Activated T-cell treated with anti-CD3 and anti-CD28 coated beads, Interleukin-2, amount 50 U/mL, for 72 hours (primary cell): ENCODE measurements around the gene RCN1. TPM values are rescaled to one million over a fixed set of nuclear protein-coding genes. Genes with fewer than 3 reads are reported as not detected.

Experiments
- ATAC-seq, 2 donors: fragments of 150-1000 bp; cut with Tn5 transposase; replicated peaks in 1 of 2; 2 replicates each; pipeline ENCODE4 v1.10.0; 2021; ENCODE audit warnings: moderate library complexity in 2 of 2, mild to moderate bottlenecking in 1 of 2
- DNase-seq, 2 donors: peaks; one replicate each; pipeline ENCODE4 v3.0.0; 2021 to 2022; ENCODE audit warnings: mixed read lengths in 1 of 2
- H3K27ac Mint-ChIP-seq: one replicate; pipeline ENCODE4 v1.8.0; 2022; ENCODE audit warnings: mild to moderate bottlenecking, moderate library complexity, mixed read lengths
- H3K27me3 Mint-ChIP-seq: one replicate; pipeline ENCODE4 v1.8.0; 2022; ENCODE audit warnings: low read depth, mixed read lengths
- H3K36me3 Mint-ChIP-seq, 2 donors: one replicate each; pipeline ENCODE4 v1.8.0; 2022; ENCODE audit warnings: mixed read lengths in 2 of 2, mild to moderate bottlenecking in 1 of 2; ENCODE audit not compliant: insufficient read depth in 2 of 2
- H3K4me1 Mint-ChIP-seq: one replicate; pipeline ENCODE4 v1.8.0; 2022; ENCODE audit warnings: low read depth, mixed read lengths
- H3K4me3 Mint-ChIP-seq, 2 donors: one replicate each; pipeline ENCODE4 v1.8.0; 2022; ENCODE audit warnings: mild to moderate bottlenecking in 2 of 2, mixed read lengths in 2 of 2, moderate library complexity in 2 of 2
- H3K9me3 Mint-ChIP-seq, 2 donors: one replicate each; pipeline ENCODE4 v1.8.0; 2022; ENCODE audit warnings: mixed read lengths in 2 of 2
- total RNA-seq, 2 donors: library from RNA; stranded (reverse); gene quantifications; one replicate each; pipeline ENCODE4 v1.2.3, GENCODE V29; 2022

Gene RCN1
- total RNA-seq, 2 donors from 2014 or later = 28.4 to 35.9 TPM

- Mint-ChIP-seq H3K9me3 (no peaks in the 10 kb centered on the region), H3K4me3 (no peak overlapping the region), H3K4me1 (no peaks in the 10 kb centered on the region), H3K36me3 (no peaks in the 10 kb centered on the region), H3K27ac (no peak overlapping the region), H3K27me3 (peaks cover 25% of the 10 kb centered on the region)
- DNase-seq (no peak), ATAC-seq (no peak)
Measured at GRCh38 chr11:32154275-32154674, 63.4 kb downstream of the RCN1 start.
